ENCODE results near the gene PGLYRP2.

PGLYRP2 gene

GRCh38 chr19:15461694-15462093 lies 17.6 kb downstream of the PGLYRP2 start:
- no peaks in the 10 kb centered on the region for H3K9me3 ChIP-seq (ENCODE audit: severe bottlenecking)
- H3K36me3 ChIP-seq (ENCODE audit: low read depth), result no peaks in the 10 kb centered on the region
- H3K4me1 ChIP-seq (ENCODE audit: insufficient read depth, poor library complexity, severe bottlenecking), result no peaks in the 10 kb centered on the region
- TF ChIP-seq CTCF (IDR thresholded peaks at IDR 0.05; ENCODE audit: poor library complexity, severe bottlenecking), result no peak
- ATAC-seq (ENCODE audit: low read depth), result no peak
- H3K4me3 ChIP-seq (ENCODE audit: severe bottlenecking), result no peak overlapping the region
- H3K27ac ChIP-seq (ENCODE audit: poor library complexity, severe bottlenecking), result no peak overlapping the region
- peaks cover 15% of the 10 kb centered on the region for H3K27me3 ChIP-seq (ENCODE audit: insufficient read depth, poor library complexity, severe bottlenecking)
- no peak for DNase-seq (ENCODE audit: low spot score)

- Histone ChIP-seq H3K4me3 (ENCODE audit: severe bottlenecking) (no peak overlapping the region), H3K36me3 (ENCODE audit: low read depth) (no peaks in the 10 kb centered on the region)
Measured at GRCh38 chr19:15457701-15458484, 21.4 kb downstream of the PGLYRP2 start.

GRCh38 chr19:15456871-15457700 lies 22.2 kb downstream of the PGLYRP2 start:
- ATAC-seq (ENCODE audit: low read depth) (peak; percentile 68), DNase-seq (ENCODE audit: low spot score) (peak; percentile 77)
- TF ChIP-seq CTCF (IDR thresholded peaks at IDR 0.05; ENCODE audit: poor library complexity, severe bottlenecking), result no peak
- H3K27me3 ChIP-seq (ENCODE audit: insufficient read depth, poor library complexity, severe bottlenecking), result peaks cover 22% of the 10 kb centered on the region
- H3K4me1 ChIP-seq (ENCODE audit: insufficient read depth, poor library complexity, severe bottlenecking), result no peaks in the 10 kb centered on the region
- no peaks in the 10 kb centered on the region for H3K36me3 ChIP-seq (ENCODE audit: low read depth)
- H3K9me3 ChIP-seq (ENCODE audit: severe bottlenecking), result no peaks in the 10 kb centered on the region
- H3K4me3 ChIP-seq (ENCODE audit: severe bottlenecking), result peak overlapping the region; percentile 25
- H3K27ac ChIP-seq (ENCODE audit: poor library complexity, severe bottlenecking), result no peak overlapping the region

More at GRCh38 chr19:15457701-15458484, 21.4 kb downstream of the PGLYRP2 start:
- no peak for TF ChIP-seq CTCF (IDR thresholded peaks at IDR 0.05; ENCODE audit: poor library complexity, severe bottlenecking)
- Histone ChIP-seq H3K27ac (ENCODE audit: poor library complexity, severe bottlenecking) (no peak overlapping the region), H3K4me1 (ENCODE audit: insufficient read depth, poor library complexity, severe bottlenecking) (no peaks in the 10 kb centered on the region), H3K27me3 (ENCODE audit: insufficient read depth, poor library complexity, severe bottlenecking) (peaks cover 22% of the 10 kb centered on the region), H3K9me3 (ENCODE audit: severe bottlenecking) (no peaks in the 10 kb centered on the region)
- DNase-seq (ENCODE audit: low spot score) (peak; percentile 47), ATAC-seq (ENCODE audit: low read depth) (no peak; the same call in 2 of the 3 replicates)

- Histone ChIP-seq H3K4me3 (ENCODE audit: severe bottlenecking) (no peak overlapping the region), H3K27me3 (ENCODE audit: insufficient read depth, poor library complexity, severe bottlenecking) (peaks cover 22% of the 10 kb centered on the region), H3K9me3 (ENCODE audit: severe bottlenecking) (no peaks in the 10 kb centered on the region), H3K4me1 (ENCODE audit: insufficient read depth, poor library complexity, severe bottlenecking) (no peaks in the 10 kb centered on the region), H3K36me3 (ENCODE audit: low read depth) (no peaks in the 10 kb centered on the region), H3K27ac (ENCODE audit: poor library complexity, severe bottlenecking) (no peak overlapping the region)
- no peak for TF ChIP-seq CTCF (IDR thresholded peaks at IDR 0.05; ENCODE audit: poor library complexity, severe bottlenecking)
- no peak; the same call in 1 of the 3 replicates for ATAC-seq (ENCODE audit: low read depth)
- DNase-seq (ENCODE audit: low spot score), result peak; percentile 50
Measured at GRCh38 chr19:15456441-15456840, 22.9 kb downstream of the PGLYRP2 start.
